ENCODE data around the gene CDRT15. TPM values are rescaled to one million over a fixed set of nuclear protein-coding genes. Genes with fewer than 3 reads are reported as not detected.

The CDRT15 gene
- total and polyA plus RNA-seq, 2 experiments from 2014 or later = 0.40 TPM; not detected in 1

- Mint-ChIP-seq H3K36me3 (ENCODE audit: low read depth) (peaks cover 3% of the 10 kb centered on the region; the same call in 1 of the 3 replicates), H3K27me3 (ENCODE audit: insufficient read depth, low read depth, poor library complexity) (no peaks in the 10 kb centered on the region), H3K4me1 (peaks cover 21% of the 10 kb centered on the region), H3K27ac (peak overlapping the region; percentile 77), H3K9me3 (no peaks in the 10 kb centered on the region), H3K4me3 (no peak overlapping the region)
- no peak overlapping the region for H3K4me3 ChIP-seq
- H3K79me2 ChIP-seq (replicated peaks; ENCODE audit: insufficient read depth) = no peaks in the 10 kb centered on the region
- TF ChIP-seq NANOG (IDR thresholded peaks at IDR 0.05; ENCODE audit: borderline replicate concordance) (no peak), EZH2phosphoT487 (IDR thresholded peaks at IDR 0.05; ENCODE audit: unreplicated experiment) (no peak), CREB1 (CRISPR knock-in tag; IDR thresholded peaks at IDR 0.05; ENCODE audit: low read depth) (no peak), ZNF114 (CRISPR knock-in tag; IDR thresholded peaks at IDR 0.05) (no peak), JUNB (IDR thresholded peaks at IDR 0.05; ENCODE audit: unreplicated experiment) (no peak), POLR2AphosphoS5 (IDR thresholded peaks at IDR 0.05; ENCODE audit: low read depth) (no peak), REST (IDR thresholded peaks at IDR 0.05; ENCODE audit: unreplicated experiment) (no peak), ZNF331 (CRISPR knock-in tag; IDR thresholded peaks at IDR 0.05; ENCODE audit: low read depth) (no peak), EZH2 (IDR thresholded peaks at IDR 0.05; ENCODE audit: low read depth, unreplicated experiment) (no peak)
- TF ChIP-seq, protein P1, sequence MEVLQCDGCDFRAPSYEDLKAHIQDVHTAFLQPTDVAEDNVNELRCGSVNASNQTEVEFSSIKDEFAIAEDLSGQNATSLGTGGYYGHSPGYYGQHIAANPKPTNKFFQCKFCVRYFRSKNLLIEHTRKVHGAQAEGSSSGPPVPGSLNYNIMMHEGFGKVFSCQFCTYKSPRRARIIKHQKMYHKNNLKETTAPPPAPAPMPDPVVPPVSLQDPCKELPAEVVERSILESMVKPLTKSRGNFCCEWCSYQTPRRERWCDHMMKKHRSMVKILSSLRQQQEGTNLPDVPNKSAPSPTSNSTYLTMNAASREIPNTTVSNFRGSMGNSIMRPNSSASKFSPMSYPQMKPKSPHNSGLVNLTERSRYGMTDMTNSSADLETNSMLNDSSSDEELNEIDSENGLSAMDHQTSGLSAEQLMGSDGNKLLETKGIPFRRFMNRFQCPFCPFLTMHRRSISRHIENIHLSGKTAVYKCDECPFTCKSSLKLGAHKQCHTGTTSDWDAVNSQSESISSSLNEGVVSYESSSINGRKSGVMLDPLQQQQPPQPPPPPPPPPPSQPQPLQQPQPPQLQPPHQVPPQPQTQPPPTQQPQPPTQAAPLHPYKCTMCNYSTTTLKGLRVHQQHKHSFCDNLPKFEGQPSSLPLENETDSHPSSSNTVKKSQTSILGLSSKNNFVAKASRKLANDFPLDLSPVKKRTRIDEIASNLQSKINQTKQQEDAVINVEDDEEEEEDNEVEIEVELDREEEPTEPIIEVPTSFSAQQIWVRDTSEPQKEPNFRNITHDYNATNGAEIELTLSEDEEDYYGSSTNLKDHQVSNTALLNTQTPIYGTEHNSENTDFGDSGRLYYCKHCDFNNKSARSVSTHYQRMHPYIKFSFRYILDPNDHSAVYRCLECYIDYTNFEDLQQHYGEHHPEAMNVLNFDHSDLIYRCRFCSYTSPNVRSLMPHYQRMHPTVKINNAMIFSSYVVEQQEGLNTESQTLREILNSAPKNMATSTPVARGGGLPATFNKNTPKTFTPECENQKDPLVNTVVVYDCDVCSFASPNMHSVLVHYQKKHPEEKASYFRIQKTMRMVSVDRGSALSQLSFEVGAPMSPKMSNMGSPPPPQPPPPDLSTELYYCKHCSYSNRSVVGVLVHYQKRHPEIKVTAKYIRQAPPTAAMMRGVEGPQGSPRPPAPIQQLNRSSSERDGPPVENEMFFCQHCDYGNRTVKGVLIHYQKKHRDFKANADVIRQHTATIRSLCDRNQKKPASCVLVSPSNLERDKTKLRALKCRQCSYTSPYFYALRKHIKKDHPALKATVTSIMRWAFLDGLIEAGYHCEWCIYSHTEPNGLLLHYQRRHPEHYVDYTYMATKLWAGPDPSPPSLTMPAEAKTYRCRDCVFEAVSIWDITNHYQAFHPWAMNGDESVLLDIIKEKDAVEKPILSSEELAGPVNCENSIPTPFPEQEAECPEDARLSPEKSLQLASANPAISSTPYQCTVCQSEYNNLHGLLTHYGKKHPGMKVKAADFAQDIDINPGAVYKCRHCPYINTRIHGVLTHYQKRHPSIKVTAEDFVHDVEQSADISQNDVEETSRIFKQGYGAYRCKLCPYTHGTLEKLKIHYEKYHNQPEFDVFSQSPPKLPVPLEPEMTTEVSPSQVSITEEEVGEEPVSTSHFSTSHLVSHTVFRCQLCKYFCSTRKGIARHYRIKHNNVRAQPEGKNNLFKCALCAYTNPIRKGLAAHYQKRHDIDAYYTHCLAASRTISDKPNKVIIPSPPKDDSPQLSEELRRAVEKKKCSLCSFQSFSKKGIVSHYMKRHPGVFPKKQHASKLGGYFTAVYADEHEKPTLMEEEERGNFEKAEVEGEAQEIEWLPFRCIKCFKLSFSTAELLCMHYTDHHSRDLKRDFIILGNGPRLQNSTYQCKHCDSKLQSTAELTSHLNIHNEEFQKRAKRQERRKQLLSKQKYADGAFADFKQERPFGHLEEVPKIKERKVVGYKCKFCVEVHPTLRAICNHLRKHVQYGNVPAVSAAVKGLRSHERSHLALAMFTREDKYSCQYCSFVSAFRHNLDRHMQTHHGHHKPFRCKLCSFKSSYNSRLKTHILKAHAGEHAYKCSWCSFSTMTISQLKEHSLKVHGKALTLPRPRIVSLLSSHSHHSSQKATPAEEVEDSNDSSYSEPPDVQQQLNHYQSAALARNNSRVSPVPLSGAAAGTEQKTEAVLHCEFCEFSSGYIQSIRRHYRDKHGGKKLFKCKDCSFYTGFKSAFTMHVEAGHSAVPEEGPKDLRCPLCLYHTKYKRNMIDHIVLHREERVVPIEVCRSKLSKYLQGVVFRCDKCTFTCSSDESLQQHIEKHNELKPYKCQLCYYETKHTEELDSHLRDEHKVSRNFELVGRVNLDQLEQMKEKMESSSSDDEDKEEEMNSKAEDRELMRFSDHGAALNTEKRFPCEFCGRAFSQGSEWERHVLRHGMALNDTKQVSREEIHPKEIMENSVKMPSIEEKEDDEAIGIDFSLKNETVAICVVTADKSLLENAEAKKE (CRISPR knock-in tag; IDR thresholded peaks at IDR 0.05) = no peak
- TF ChIP-seq, protein P2, sequence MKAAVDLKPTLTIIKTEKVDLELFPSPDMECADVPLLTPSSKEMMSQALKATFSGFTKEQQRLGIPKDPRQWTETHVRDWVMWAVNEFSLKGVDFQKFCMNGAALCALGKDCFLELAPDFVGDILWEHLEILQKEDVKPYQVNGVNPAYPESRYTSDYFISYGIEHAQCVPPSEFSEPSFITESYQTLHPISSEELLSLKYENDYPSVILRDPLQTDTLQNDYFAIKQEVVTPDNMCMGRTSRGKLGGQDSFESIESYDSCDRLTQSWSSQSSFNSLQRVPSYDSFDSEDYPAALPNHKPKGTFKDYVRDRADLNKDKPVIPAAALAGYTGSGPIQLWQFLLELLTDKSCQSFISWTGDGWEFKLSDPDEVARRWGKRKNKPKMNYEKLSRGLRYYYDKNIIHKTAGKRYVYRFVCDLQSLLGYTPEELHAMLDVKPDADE (IDR thresholded peaks at IDR 0.05) = no peak
- H3K27ac ChIP-seq (ENCODE audit: low read depth) = peak overlapping the region; percentile 56
- DNase-seq (ENCODE audit: low spot score) (peak; percentile 24), ATAC-seq (no peak)
- H3K36me3 ChIP-seq (ENCODE audit: insufficient read depth) = no peaks in the 10 kb centered on the region
- H3K4me2 ChIP-seq = 0 out of 2 replicates have a peak overlapping the region, but pooled peaks have one; percentile 10
- H3K9me2 ChIP-seq (ENCODE audit: insufficient read depth) = no peaks in the 10 kb centered on the region
- H2AFZ ChIP-seq = no peak overlapping the region
- 0 out of 2 replicates have a peak, but pooled peaks cover 10% of the 10 kb centered on the region for H3K4me1 ChIP-seq (ENCODE audit: insufficient read depth)
- no peaks in the 10 kb centered on the region for H3K27me3 ChIP-seq (ENCODE audit: insufficient read depth)
- no peaks in the 10 kb centered on the region for H4K20me1 ChIP-seq (replicated peaks; ENCODE audit: insufficient read depth)
- H3F3A ChIP-seq (replicated peaks; ENCODE audit: low read depth) = no peaks in the 10 kb centered on the region
Measured at GRCh38 chr17:14201021-14201987, 35.4 kb downstream of the CDRT15 start.

All from GM23338 (cell line).